Activated naive CD8-positive, alpha-beta T cell treated with anti-CD3 and anti-CD28 coated beads, Interleukin-2, amount 50 U/mL, for 16 hours (primary cell): Measurements from ENCODE around the gene FOXR2.

Source experiments
- DNase-seq: peaks from one replicate; pipeline ENCODE4 v3.0.0-alpha.2; 2020; ENCODE audit warnings: low read depth, low spot score

The FOXR2 gene

DNA sequence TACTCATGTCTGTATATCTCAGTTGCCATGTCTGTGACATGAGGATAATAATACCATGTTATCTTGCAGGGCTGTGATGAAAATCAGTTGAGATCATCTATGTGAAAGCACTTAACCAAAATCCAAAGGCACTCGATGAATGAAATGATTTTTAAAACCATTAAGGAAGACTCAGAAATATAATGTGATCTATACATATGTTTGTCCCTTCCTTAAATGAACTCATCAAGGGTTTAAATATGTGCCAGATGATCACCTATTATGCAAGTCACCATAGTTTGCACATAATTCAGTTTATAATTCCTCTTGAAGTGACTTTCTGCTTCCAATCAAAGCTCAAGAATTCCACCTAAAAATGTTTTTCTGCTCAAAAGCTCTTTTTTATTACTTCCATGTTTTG, at the start of gene FOXR2:
FOXR2 (plus strand) TSS at position 301 of the 400 bp plus-strand sequence. CDS start 312 bp downstream, outside the sequence.
- no peak for DNase-seq

DNA sequence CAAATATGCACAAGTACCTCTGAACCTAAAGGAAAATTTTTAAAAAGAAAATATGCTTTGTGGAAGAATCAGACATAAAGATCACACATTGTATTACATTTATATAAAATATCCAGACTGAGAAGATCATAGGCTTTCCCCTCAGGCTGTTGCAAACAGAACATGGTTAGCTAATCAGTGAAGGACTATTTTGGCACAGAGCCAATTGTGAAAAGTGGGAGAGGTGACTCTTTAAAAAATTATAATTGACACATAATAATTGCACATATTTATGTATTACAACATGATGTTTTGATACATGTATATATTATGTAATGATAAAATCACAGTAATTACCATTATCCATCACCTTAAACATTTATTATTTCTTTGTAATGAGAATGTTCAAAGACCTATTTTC, 44.1 kb upstream of the FOXR2 start:
- no peak for DNase-seq

DNA sequence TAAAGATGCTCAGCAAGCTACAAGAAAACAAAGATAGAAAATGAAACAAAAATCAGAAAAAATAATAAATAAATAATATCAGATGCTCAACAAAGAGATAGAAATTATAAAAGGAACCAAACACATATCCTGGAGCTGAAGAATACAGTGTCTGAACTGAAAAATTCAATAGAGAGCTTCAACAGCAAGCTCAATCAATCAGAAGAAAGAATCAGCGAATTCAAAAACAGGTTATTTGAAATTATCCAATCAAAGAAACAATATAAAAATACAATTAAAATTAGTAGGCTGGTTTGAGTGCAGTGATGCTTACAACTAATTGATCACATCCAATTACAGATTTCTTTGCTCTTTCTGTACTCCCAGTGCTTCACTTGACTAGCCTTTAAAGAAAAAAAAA, 40.8 kb upstream of the FOXR2 start:
- no peak for DNase-seq

- no peak for DNase-seq
Measured at GRCh38 chrX:55593296-55593695, 29.9 kb upstream of the FOXR2 start.

GRCh38 chrX:55593756-55594257, 29.4 kb upstream of the FOXR2 start:
- no peak for DNase-seq

GRCh38 chrX:55598333-55598732, 24.9 kb upstream of the FOXR2 start:
- DNase-seq: no peak

- no peak for DNase-seq
Measured at GRCh38 chrX:55619547-55619946, 3.7 kb upstream of the FOXR2 start.

- DNase-seq: no peak
Measured at GRCh38 chrX:55624403-55624802, 1.2 kb downstream of the FOXR2 start.

DNA sequence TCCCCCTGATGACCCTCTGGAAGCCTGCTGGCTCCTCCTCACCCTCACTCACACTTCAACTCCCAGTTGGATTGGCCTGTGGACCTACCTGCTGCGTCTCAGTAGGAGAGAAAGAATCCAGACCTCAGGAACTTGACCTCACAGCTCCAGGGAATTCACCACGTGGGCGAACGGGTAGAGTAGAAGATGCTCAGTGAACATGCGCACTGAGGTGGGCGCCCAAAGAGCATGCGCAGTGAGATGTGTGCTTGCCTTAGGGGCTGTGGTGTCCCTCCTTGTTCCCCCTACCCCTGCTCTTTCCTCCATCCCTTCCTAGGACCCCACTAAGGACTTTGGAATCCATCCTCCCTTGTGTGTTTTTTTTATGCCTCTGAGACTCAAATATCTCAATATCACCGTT, 12.9 kb downstream of the FOXR2 start:
- DNase-seq: no peak

- DNase-seq: no peak
Measured at GRCh38 chrX:55638933-55639332, 15.7 kb downstream of the FOXR2 start.

GRCh38 chrX:55640854-55641253, 17.7 kb downstream of the FOXR2 start:
- DNase-seq: no peak

- DNase-seq: no peak
Measured at GRCh38 chrX:55648434-55648833, 25.2 kb downstream of the FOXR2 start.

GRCh38 chrX:55659931-55660330, 36.7 kb downstream of the FOXR2 start:
- DNase-seq: no peak

GRCh38 chrX:55663584-55663983, 40.4 kb downstream of the FOXR2 start:
- DNase-seq: no peak

DNA sequence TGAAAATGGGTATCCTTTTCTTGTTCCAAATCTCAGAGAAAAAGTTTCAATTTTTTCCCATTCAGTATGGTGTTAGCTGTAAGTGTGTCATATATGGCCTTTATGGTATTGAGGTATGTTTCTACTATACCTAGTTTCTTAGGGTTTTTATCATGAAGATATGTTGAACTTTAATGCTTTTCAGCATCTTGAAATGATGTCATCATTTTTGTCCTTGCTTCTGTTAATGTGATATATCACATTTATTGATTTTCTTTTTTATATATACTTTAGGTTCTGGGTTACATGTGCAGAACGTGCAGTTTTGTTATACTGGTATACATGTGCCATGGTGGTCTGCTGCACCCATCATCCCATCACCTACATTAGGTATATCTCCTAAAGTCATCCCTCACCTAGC, 44.9 kb downstream of the FOXR2 start:
- DNase-seq: no peak
